Ishikawa (cell line): ENCODE results near the gene TBC1D5.

Experiments used
- CEBPB ChIP-seq: IDR thresholded peaks from 2 replicates; pipeline ENCODE4 v1.6.1; 2012
- CREB1 ChIP-seq: IDR thresholded peaks from 2 replicates; pipeline ENCODE4 v1.6.1; 2012; ENCODE audit warnings: low read depth
- EP300 ChIP-seq: IDR thresholded peaks from 2 replicates; pipeline ENCODE4 v1.6.1; 2012; ENCODE audit warnings: borderline replicate concordance
- FOXM1 ChIP-seq: IDR thresholded peaks from 2 replicates; pipeline ENCODE4 v1.6.1; 2012; ENCODE audit warnings: low read depth, borderline replicate concordance
- REST ChIP-seq: IDR thresholded peaks from 2 replicates; pipeline ENCODE4 v1.6.1; 2012; ENCODE audit warnings: low read depth, mild to moderate bottlenecking
- TAF1 ChIP-seq: IDR thresholded peaks from 2 replicates; pipeline ENCODE4 v1.6.1; 2012; ENCODE audit warnings: low read depth, mild to moderate bottlenecking
- TEAD4 ChIP-seq: IDR thresholded peaks from 2 replicates; pipeline ENCODE4 v1.6.1; 2012
- USF1 ChIP-seq: IDR thresholded peaks from 2 replicates; pipeline ENCODE4 v1.6.1; 2012
- YY1 ChIP-seq: IDR thresholded peaks from 2 replicates; pipeline ENCODE4 v1.6.1; 2012; ENCODE audit warnings: low read depth
- ZBTB7A ChIP-seq: IDR thresholded peaks from 2 replicates; pipeline ENCODE4 v1.6.1; 2012; ENCODE audit warnings: low read depth
- TF ChIP-seq, protein P1 (sequence below): IDR thresholded peaks from 2 replicates; pipeline ENCODE4 v1.6.1; 2012

DNA sequence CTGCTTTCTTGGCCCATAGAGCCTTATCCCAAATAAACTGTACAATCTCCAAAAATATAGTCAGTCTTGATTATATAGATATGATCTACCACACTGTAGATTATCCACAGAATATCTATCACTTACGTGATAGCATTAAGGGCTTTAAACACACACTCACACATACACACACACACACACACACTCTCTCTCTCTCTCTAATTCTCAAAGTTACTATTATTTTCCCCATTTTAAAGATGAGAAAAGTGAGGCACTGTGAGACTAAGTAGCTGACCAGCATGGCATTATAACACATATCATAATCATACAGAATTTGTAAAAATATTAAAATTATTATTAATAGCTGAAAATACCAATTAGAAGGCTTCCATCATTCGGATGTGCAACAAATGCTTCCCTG is 4.2 kb downstream of the TBC1D5 start:
- TF ChIP-seq FOXM1, result no peak
- no peak for TF ChIP-seq TEAD4
- no peak for TF ChIP-seq EP300
- no peak for TF ChIP-seq CREB1
- TF ChIP-seq ZBTB7A, result no peak
- TF ChIP-seq YY1, result no peak
- TF ChIP-seq TAF1, result no peak
- TF ChIP-seq, protein P1, sequence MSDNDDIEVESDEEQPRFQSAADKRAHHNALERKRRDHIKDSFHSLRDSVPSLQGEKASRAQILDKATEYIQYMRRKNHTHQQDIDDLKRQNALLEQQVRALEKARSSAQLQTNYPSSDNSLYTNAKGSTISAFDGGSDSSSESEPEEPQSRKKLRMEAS, result no peak
- TF ChIP-seq REST, result no peak
- no peak for TF ChIP-seq CEBPB
- no peak for TF ChIP-seq USF1
